Endothelial cell of umbilical vein (primary cell): ENCODE data around the gene ZNF20. TPM values are rescaled to one million over a fixed set of nuclear protein-coding genes. Genes with fewer than 3 reads are reported as not detected.

ENCODE experiments used
- BruUV-seq: library from RNA; stranded (reverse); fragments of 400-500 nt; replicated peaks from 2 replicates; lab custom pipeline; 2021; lab: Mats Ljungman, UMichigan
- CTCF ChIA-PET: fragments of 300-600, 350-600 bp; sonication (Branson Sonifier 250); formaldehyde crosslinking; loops from one replicate; lab custom pipeline; 2021; ENCODE audit warnings: antibody characterized with exemption, inconsistent platforms; lab: Charles Lee
- POLR2A ChIA-PET: fragments of 300-600, 350-600 bp; sonication (Branson Sonifier 250); formaldehyde crosslinking; loops from one replicate; lab custom pipeline; 2021; ENCODE audit warnings: antibody characterized with exemption, inconsistent platforms; lab: Charles Lee
- DNase-seq: peaks from one replicate; pipeline ENCODE4 v3.0.0-alpha.2; 2011; ENCODE audit warnings: low read depth, low spot score
- FAIRE-seq: peaks from 2 replicates; lab custom pipeline; 2011; peaks lifted over from hg19 to GRCh38; lab: Jason Lieb, UNC
- H2AFZ ChIP-seq: 2 replicates; pipeline ENCODE4 v1.6.0; 2012; ENCODE audit warnings: low read depth, low read length, control low read depth, inconsistent platforms
- H3K27ac ChIP-seq: 2 replicates; pipeline ENCODE4 v1.5.1; 2011; ENCODE audit warnings: low read depth, mild to moderate bottlenecking, control low read depth, low read length, moderate library complexity; ENCODE audit not compliant: insufficient read depth
- H3K27me3 ChIP-seq, 2 experiments: 2 replicates each; pipeline versions ENCODE4 v1.6.0 to v1.6.1; 2011; ENCODE audit warnings: low read length in 2 of 2, mixed read lengths in 1 of 2; ENCODE audit not compliant: control insufficient read depth in 2 of 2, insufficient read depth in 2 of 2
- H3K36me3 ChIP-seq, 2 experiments: 2 replicates in 1 of 2; 3 replicates in 1 of 2; pipeline ENCODE4 v1.5.1; 2011; ENCODE audit warnings: low read length in 2 of 2, mild to moderate bottlenecking in 1 of 2, moderate library complexity in 1 of 2; ENCODE audit not compliant: control insufficient read depth in 2 of 2, insufficient read depth in 2 of 2; ENCODE audit errors: extremely low read depth in 1 of 2
- H3K4me1 ChIP-seq: 3 replicates; pipeline ENCODE4 v1.5.1; 2011; ENCODE audit warnings: mild to moderate bottlenecking, low read length; ENCODE audit not compliant: control insufficient read depth, insufficient read depth; ENCODE audit errors: extremely low read depth
- H3K4me2 ChIP-seq: 2 replicates; pipeline ENCODE4 v1.6.1; 2011; ENCODE audit warnings: low read length, control low read depth, mixed read lengths; ENCODE audit not compliant: insufficient read depth
- H3K4me3 ChIP-seq, 3 experiments: fragments of 200-600 bp in 1 of 3; sonication (generic), shearing (Covaris generic) in 1 of 3; replicated peaks in 1 of 3; 2 replicates each; pipeline ENCODE4 v1.5.1; 2011 to 2016; ENCODE audit warnings: control low read depth in 3 of 3, low read length in 3 of 3, mild to moderate bottlenecking in 2 of 3, inconsistent platforms in 1 of 3, low read depth in 1 of 3, moderate library complexity in 1 of 3; ENCODE audit not compliant: insufficient read depth in 1 of 3
- H3K79me2 ChIP-seq: 2 replicates; pipeline ENCODE4 v1.6.0; 2012; ENCODE audit warnings: low read length, inconsistent platforms; ENCODE audit not compliant: control insufficient read depth, insufficient read depth
- H3K9ac ChIP-seq: replicated peaks from 2 replicates; pipeline ENCODE3; 2011; ENCODE audit warnings: low read length, control low read depth; ENCODE audit not compliant: insufficient read depth; ENCODE audit errors: extremely low read depth
- H3K9me1 ChIP-seq: replicated peaks from 3 replicates; pipeline ENCODE4 v1.6.0; 2011; ENCODE audit warnings: mild to moderate bottlenecking, low read length; ENCODE audit not compliant: control insufficient read depth, insufficient read depth; ENCODE audit errors: extremely low read depth
- H3K9me3 ChIP-seq: replicated peaks from 2 replicates; pipeline ENCODE4 v1.5.1; 2012; ENCODE audit warnings: low read length, inconsistent platforms; ENCODE audit not compliant: control insufficient read depth, insufficient read depth
- H4K20me1 ChIP-seq: replicated peaks from 2 replicates; pipeline ENCODE3; 2011; ENCODE audit warnings: mild to moderate bottlenecking, low read length; ENCODE audit not compliant: control insufficient read depth, insufficient read depth; ENCODE audit errors: extremely low read depth
- CTCF ChIP-seq, 2 donors: IDR thresholded peaks; 1 replicate in 1 of 2; 2 replicates in 1 of 2; pipeline ENCODE4 v1.5.1; 2011; ENCODE audit warnings: low read length in 2 of 2, mild to moderate bottlenecking in 2 of 2, moderate library complexity in 2 of 2, control low read depth in 1 of 2, inconsistent platforms in 1 of 2, low read depth in 1 of 2; ENCODE audit not compliant: insufficient read depth in 1 of 2; ENCODE audit errors: extremely low read depth in 1 of 2
- EZH2 ChIP-seq: IDR thresholded peaks from 2 replicates; pipeline ENCODE4 v1.6.1; 2012; ENCODE audit warnings: borderline replicate concordance, low read depth, mild to moderate bottlenecking, moderate library complexity, low read length, inconsistent platforms; ENCODE audit not compliant: severe bottlenecking
- FOS ChIP-seq: IDR thresholded peaks from 2 replicates; pipeline ENCODE4 v1.6.1; 2011; ENCODE audit warnings: mild to moderate bottlenecking, low read length, moderate library complexity, borderline replicate concordance; ENCODE audit not compliant: insufficient read depth
- GATA2 ChIP-seq: IDR thresholded peaks from 2 replicates; pipeline ENCODE4 v1.7.0; 2011; ENCODE audit warnings: low read depth, mild to moderate bottlenecking, moderate library complexity, mixed read lengths, low read length; ENCODE audit not compliant: insufficient read length, insufficient read depth
- JUN ChIP-seq: IDR thresholded peaks from 2 replicates; pipeline ENCODE4 v1.6.1; 2011; ENCODE audit warnings: borderline replicate concordance, low read depth; ENCODE audit not compliant: insufficient read length, insufficient read depth
- MYC ChIP-seq: IDR thresholded peaks from one replicate; pipeline ENCODE4 v1.6.1; 2011; ENCODE audit warnings: mild to moderate bottlenecking, low read depth, low read length
- POLR2A ChIP-seq: IDR thresholded peaks from 2 replicates; pipeline ENCODE4 v1.6.1; 2012; ENCODE audit warnings: low read depth, mild to moderate bottlenecking, control low read depth, low read length
- POLR2AphosphoS5 ChIP-seq: IDR thresholded peaks from 2 replicates; pipeline ENCODE4 v1.6.1; 2012; ENCODE audit warnings: low read depth, mild to moderate bottlenecking, control low read depth, low read length, moderate library complexity; ENCODE audit not compliant: insufficient read depth
- dilution Hi-C: fragments of 300-500 bp; cut with MboI; formaldehyde crosslinking; loops from one replicate; pipeline ENCODE4 v1.15.0; 2019; ENCODE audit warnings: low sequenced_read_pairs; ENCODE audit not compliant: extremely low pct_ligation_motif_present
- intact Hi-C: fragments of 100-400 bp; cut with micrococcal nuclease; formaldehyde crosslinking; loops from one replicate; pipeline ENCODE4 v1.10.0; 2022
- polyA plus RNA-seq, 4 experiments: library from polyadenylated mRNA; depleted of rRNA in 3 of 4; stranded (reverse) in 3 of 4; unstranded in 1 of 4; fragments of >200 nt; gene quantifications; 2 replicates each; pipeline versions ENCODE4 v1.2.1 to v1.2.3, GENCODE V29; 2011 to 2012; ENCODE audit warnings: missing spikeins in 1 of 4
- total RNA-seq: library from RNA; stranded (reverse); gene quantifications from 2 replicates; pipeline ENCODE4 v1.2.3, GENCODE V29; 2021
- TF ChIP-seq, protein P1 (sequence below): IDR thresholded peaks from 2 replicates; pipeline ENCODE4 v1.6.1; 2011; ENCODE audit not compliant: insufficient read depth, insufficient read length

ZNF20 gene
- total and polyA plus RNA-seq, 2 donors (not counting 3 experiments of a cell fraction or from before 2014, with no cell fraction given): 0.35 TPM

DNA sequence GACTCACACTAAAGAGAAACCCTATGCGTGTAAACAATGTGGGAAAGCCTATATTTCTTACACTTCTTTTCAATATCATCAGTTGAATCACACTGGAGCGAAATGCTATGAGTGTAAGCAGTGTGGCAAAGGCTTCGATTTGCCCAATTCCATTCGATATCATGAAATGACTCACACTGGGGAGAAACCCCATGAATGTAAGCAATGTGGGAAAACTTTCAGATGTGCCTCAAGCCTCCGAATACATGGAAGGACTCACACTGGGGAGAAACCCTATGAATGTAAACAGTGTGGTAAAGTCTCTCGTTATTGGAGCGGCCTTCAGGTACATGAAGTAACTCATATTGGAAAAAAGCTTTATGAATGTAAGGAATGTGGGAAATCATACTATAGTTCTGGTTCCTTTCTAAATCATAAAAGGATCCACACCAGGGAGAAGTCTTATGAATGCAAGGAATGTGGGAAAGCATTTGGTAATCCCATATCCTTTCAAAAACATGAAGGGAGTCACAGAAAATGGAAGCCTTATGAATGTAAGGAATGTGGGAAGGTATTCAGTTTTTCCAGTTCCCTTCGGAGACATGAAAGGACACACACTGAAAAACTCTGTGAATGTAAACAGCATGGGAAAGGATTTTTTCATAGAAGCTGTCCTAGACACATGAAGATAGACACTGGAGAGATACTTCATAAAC, 28.1 kb downstream of the ZNF20 start:
- Histone ChIP-seq H3K9ac (no peak overlapping the region), H3K9me1 (no peaks in the 10 kb centered on the region), H3K4me3 (no peak overlapping the region), H2AFZ (no peak overlapping the region), H4K20me1 (no peaks in the 10 kb centered on the region), H3K36me3 (no peaks in the 10 kb centered on the region), H3K27me3 (no peaks in the 10 kb centered on the region), H3K4me1 (no peaks in the 10 kb centered on the region), H3K4me2 (no peak overlapping the region), H3K79me2 (no peaks in the 10 kb centered on the region), H3K27ac (no peak overlapping the region), H3K9me3 (peaks cover 10% of the 10 kb centered on the region)
- BruUV-seq: no TSS peak
- CTCF ChIA-PET: no interaction called here
- DNase-seq (no peak), FAIRE-seq (no peak)
- TF ChIP-seq, protein P1, sequence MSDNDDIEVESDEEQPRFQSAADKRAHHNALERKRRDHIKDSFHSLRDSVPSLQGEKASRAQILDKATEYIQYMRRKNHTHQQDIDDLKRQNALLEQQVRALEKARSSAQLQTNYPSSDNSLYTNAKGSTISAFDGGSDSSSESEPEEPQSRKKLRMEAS: no peak
- TF ChIP-seq JUN (no peak), POLR2A (no peak), EZH2 (no peak)
- intact Hi-C loops (no loop called here), dilution Hi-C loops (no loop called here)
- POLR2A ChIA-PET: no interaction called here

DNA sequence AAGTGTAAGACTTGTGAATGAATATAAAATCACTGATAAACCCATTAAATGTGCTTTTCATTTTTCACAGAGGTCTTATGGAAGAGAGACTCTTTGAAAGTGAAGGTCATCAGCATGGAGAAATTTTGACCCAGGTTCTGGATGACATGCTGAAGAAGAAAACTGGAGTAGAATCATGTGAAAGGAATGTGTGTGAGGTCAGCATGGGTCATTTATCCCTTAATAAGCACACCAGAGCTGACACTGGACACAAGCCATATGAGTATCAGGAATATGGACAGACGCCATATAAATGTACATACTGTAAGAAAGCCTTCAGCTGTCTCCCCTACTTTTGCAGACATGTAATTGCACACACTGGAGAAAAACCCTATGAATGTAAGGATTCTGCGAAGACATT, 29.0 kb downstream of the ZNF20 start:
- ChIA-PET POLR2A (no interaction called here), CTCF (no interaction called here)
- no peaks in the 10 kb centered on the region for H3K9me1 ChIP-seq
- H3K9ac ChIP-seq: no peak overlapping the region
- BruUV-seq: no TSS peak
- H3K36me3 ChIP-seq: no peaks in the 10 kb centered on the region
- no peak overlapping the region for H3K4me3 ChIP-seq
- no peaks in the 10 kb centered on the region for H3K79me2 ChIP-seq
- no peaks in the 10 kb centered on the region for H3K4me1 ChIP-seq
- no peak overlapping the region for H3K4me2 ChIP-seq
- no peak overlapping the region for H3K27ac ChIP-seq
- no peak overlapping the region for H2AFZ ChIP-seq
- TF ChIP-seq GATA2: no peak
- TF ChIP-seq JUN: no peak
- TF ChIP-seq POLR2A: no peak
- no peak for TF ChIP-seq MYC
- TF ChIP-seq CTCF (IDR thresholded peaks at IDR 0.05; ENCODE audit: extremely low read depth in 1 of 2, insufficient read depth in 1 of 2, low read depth in 1 of 2, low read length in 2 of 2): no peak
- TF ChIP-seq, protein P1: no peak
- no peak for TF ChIP-seq FOS
- TF ChIP-seq POLR2AphosphoS5: no peak
- no peak for TF ChIP-seq EZH2
- intact Hi-C loops: no loop called here
- H3K27me3 ChIP-seq: no peaks in the 10 kb centered on the region
- peaks cover 13% of the 10 kb centered on the region for H3K9me3 ChIP-seq
- FAIRE-seq: no peak
- H4K20me1 ChIP-seq: no peaks in the 10 kb centered on the region
- dilution Hi-C loops: no loop called here
- no peak for DNase-seq
